Astrocyte of the spinal cord (primary cell): ENCODE measurements around the gene NDUFA11.
A peak's percentile ranks its signal among the peaks of the same experiment; 100 is the strongest.

Experiments used
- DNase-seq: peaks from one replicate; pipeline ENCODE4 v3.0.0; 2011; ENCODE audit warnings: low read depth, low spot score
- H3K4me3 ChIP-seq: 2 replicates; pipeline ENCODE4 v1.5.1; 2011; ENCODE audit warnings: low read depth, mild to moderate bottlenecking, low read length, moderate library complexity
- in situ Hi-C: cut with HindIII; loops from 2 replicates; pipeline ENCODE4 v1.10.0; 2017; ENCODE audit warnings: low sequenced_read_pairs
- TF ChIP-seq, protein P1 (sequence below): IDR thresholded peaks from 2 replicates; pipeline ENCODE4 v1.5.1; 2012; ENCODE audit warnings: low read depth, mild to moderate bottlenecking, low read length, inconsistent platforms

NDUFA11 gene

GRCh38 chr19:5911366-5911765 lies 7.8 kb upstream of the NDUFA11 start:
- no peak for DNase-seq
- in situ Hi-C loops = no loop called here
- no peak overlapping the region for H3K4me3 ChIP-seq
- TF ChIP-seq, protein P1, sequence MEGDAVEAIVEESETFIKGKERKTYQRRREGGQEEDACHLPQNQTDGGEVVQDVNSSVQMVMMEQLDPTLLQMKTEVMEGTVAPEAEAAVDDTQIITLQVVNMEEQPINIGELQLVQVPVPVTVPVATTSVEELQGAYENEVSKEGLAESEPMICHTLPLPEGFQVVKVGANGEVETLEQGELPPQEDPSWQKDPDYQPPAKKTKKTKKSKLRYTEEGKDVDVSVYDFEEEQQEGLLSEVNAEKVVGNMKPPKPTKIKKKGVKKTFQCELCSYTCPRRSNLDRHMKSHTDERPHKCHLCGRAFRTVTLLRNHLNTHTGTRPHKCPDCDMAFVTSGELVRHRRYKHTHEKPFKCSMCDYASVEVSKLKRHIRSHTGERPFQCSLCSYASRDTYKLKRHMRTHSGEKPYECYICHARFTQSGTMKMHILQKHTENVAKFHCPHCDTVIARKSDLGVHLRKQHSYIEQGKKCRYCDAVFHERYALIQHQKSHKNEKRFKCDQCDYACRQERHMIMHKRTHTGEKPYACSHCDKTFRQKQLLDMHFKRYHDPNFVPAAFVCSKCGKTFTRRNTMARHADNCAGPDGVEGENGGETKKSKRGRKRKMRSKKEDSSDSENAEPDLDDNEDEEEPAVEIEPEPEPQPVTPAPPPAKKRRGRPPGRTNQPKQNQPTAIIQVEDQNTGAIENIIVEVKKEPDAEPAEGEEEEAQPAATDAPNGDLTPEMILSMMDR = no peak

DNA sequence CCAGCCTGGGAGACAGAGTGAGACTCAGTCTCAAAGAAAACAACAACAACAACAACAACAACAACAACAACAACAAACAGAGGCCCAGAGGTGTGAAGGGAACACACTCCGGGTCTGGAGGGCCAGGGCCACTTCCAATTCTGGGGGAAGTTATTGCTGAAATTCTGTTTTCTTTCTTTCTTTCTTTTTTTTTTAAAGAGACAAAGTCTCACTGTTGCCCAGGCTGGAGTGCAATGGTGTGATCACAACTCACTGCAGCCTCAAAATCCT lies 7.0 kb upstream of the NDUFA11 start:
- TF ChIP-seq, protein P1 = no peak
- H3K4me3 ChIP-seq = no peak overlapping the region
- DNase-seq = no peak
- in situ Hi-C loops = no loop called here

GRCh38 chr19:5908773-5909442 lies 5.3 kb upstream of the NDUFA11 start:
- no peak for DNase-seq
- TF ChIP-seq, protein P1 = no peak
- H3K4me3 ChIP-seq = no peak overlapping the region
- in situ Hi-C loops = no loop called here

DNA sequence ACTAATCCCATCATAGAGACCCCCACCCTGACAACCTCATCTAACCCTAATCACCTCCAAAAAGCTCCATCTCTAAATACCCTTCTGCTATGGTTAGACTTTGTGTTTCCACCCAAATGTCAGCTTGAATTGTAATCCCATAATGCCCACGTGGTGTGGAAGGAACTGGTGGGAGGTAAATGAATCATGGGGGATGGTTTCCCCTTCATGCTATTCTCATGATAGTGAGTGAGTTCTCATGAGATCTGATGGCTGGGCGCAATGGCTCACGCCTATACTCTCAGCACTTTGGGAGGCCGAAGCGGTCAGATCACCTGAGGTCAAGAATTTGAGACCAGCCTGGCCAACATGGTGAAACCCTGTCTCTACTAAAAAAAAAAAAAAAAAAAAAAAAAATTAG lies 3.7 kb upstream of the NDUFA11 start:
- no peak for DNase-seq
- TF ChIP-seq, protein P1 = no peak
- H3K4me3 ChIP-seq = no peak overlapping the region
- in situ Hi-C loops = no loop called here

GRCh38 chr19:5905114-5905778 lies 1.7 kb upstream of the NDUFA11 start:
- peak overlapping the region; percentile 98 for H3K4me3 ChIP-seq
- in situ Hi-C loops = no loop called here
- no peak for DNase-seq
- TF ChIP-seq, protein P1 = no peak

- peak; percentile 100 for DNase-seq
- TF ChIP-seq, protein P1 = no peak
- peak within 1 kb of the TSS; percentile 98 for H3K4me3 ChIP-seq
- in situ Hi-C loops = no loop called here
These were observed 943 bp upstream of the NDUFA11 start, which contains the start of gene VMAC for GRCh38 chr19:5904352-5905113. Gene VMAC, plus strand, starts transcription at chr19:5904872. Its CDS starts 19 bp downstream, at chr19:5904891.
